Measurements from ENCODE around the gene PRAC2. TPM values are rescaled to one million over a fixed set of nuclear protein-coding genes. Genes with fewer than 3 reads are reported as not detected.

PRAC2 gene
- total and polyA plus RNA-seq, 2 of the 8 experiments (the other 6 are each of a cell fraction or from before 2014, with no cell fraction given): not detected

- no peak overlapping the region for H3K9ac ChIP-seq (replicated peaks in 1 of 4; ENCODE audit: extremely low read depth in 1 of 4, low read depth in 3 of 4, low read length in 3 of 4)
- WGBS, 2 experiments (ENCODE audit: extremely low coverage in 1 of 2, insufficient coverage in 1 of 2, insufficient read length in 1 of 2, insufficient replicate concordance in 2 of 2, low coverage in 1 of 2, low lambda C conversion rate in 2 of 2, missing lambda C conversion rate in 1 of 2): 82% methylated on average over 11 of the region's 11 CpGs; no CpG with 5 or more reads in 1 of the 2 experiments
- no peak overlapping the region for H3K4me2 ChIP-seq (ENCODE audit: insufficient read depth in 1 of 2, low read depth in 2 of 2, low read length in 2 of 2)
- CTCF ChIA-PET (ENCODE audit: partially characterized antibody): interaction anchor here (0.6 to 4.2 kb wide), 15 partner anchors 12 to 179 kb away, joined by 3 to 25 read pairs (median 5); partner anchors contain the start of genes HOXB5 and PRAC2
- no peaks in the 10 kb centered on the region for H3K4me1 ChIP-seq (replicated peaks in 1 of 4; ENCODE audit: control insufficient read depth in 3 of 4, insufficient read depth in 4 of 4, low read length in 3 of 4)
- no peak overlapping the region for H2AK5ac ChIP-seq (ENCODE audit: low read depth, low read length)
- H2BK15ac ChIP-seq (ENCODE audit: low read length): no peak overlapping the region
- no peak overlapping the region for H4K91ac ChIP-seq (replicated peaks; ENCODE audit: insufficient read length, low read length)
- no peak overlapping the region for H3K27ac ChIP-seq (ENCODE audit: low read depth, low read length)
- H3K23me2 ChIP-seq (ENCODE audit: low read depth, low read length): no peaks in the 10 kb centered on the region
- H3K23ac ChIP-seq (ENCODE audit: insufficient read length): no peak overlapping the region
- H2AFZ ChIP-seq (ENCODE audit: low read length): no peak overlapping the region
- no peaks in the 10 kb centered on the region for H3K9me3 ChIP-seq (ENCODE audit: insufficient read depth in 2 of 2, low read depth in 1 of 2, low read length in 1 of 2)
- FAIRE-seq (no peak), DNase-seq (ENCODE audit: low read depth in 1 of 2, low spot score in 2 of 2) (no peak)
- H3K27me3 ChIP-seq (replicated peaks in 1 of 4; ENCODE audit: control insufficient read depth in 3 of 4, extremely low read depth in 1 of 4, insufficient read depth in 3 of 4, low read length in 3 of 4): peaks cover 0 to 13% (median 5%) of the 10 kb centered on the region in 4 experiments; a peak in 4 of 7 replicates
- H3K18ac ChIP-seq (ENCODE audit: extremely low read depth, low read length): no peak overlapping the region
- H3K36me3 ChIP-seq (ENCODE audit: control insufficient read depth in 2 of 4, insufficient read depth in 4 of 4, low read length in 3 of 4): no peaks in the 10 kb centered on the region
- H4K20me1 ChIP-seq (replicated peaks in 1 of 2; ENCODE audit: control insufficient read depth in 1 of 2, insufficient read depth in 2 of 2, low read length in 2 of 2): no peaks in the 10 kb centered on the region
- H4K5ac ChIP-seq (ENCODE audit: insufficient read length, low read depth, low read length): no peak overlapping the region
- no peaks in the 10 kb centered on the region for H3K79me2 ChIP-seq (ENCODE audit: control insufficient read depth in 1 of 2, insufficient read depth in 2 of 2, low read length in 2 of 2)
- H3K56ac ChIP-seq (replicated peaks; ENCODE audit: insufficient read length, low read depth, low read length): no peak overlapping the region
- H3K14ac ChIP-seq (ENCODE audit: insufficient read length): no peak overlapping the region
- H3K4ac ChIP-seq (replicated peaks; ENCODE audit: insufficient read length, low read depth, low read length): no peak overlapping the region
- no peak overlapping the region for H2BK20ac ChIP-seq (ENCODE audit: low read length)
- no peak overlapping the region for H3K4me3 ChIP-seq (ENCODE audit: extremely low read depth in 1 of 4, insufficient read depth in 2 of 4, low read depth in 3 of 4, low read length in 4 of 4)
- POLR2A ChIA-PET (ENCODE audit: partially characterized antibody): interaction anchor here (1.3 to 1.4 kb wide), 2 partner anchors 14 to 15 kb away, joined by 3 to 4 read pairs; no protein-coding TSS in a partner anchor
- no peak overlapping the region for H2BK120ac ChIP-seq (replicated peaks; ENCODE audit: low read depth, low read length)
- no peak overlapping the region for H2BK12ac ChIP-seq (ENCODE audit: low read depth, low read length)
- H3K79me1 ChIP-seq (ENCODE audit: low read depth, low read length): no peaks in the 10 kb centered on the region
- no peak overlapping the region for H2BK5ac ChIP-seq (ENCODE audit: low read depth, low read length)
- no peak overlapping the region for H4K8ac ChIP-seq (ENCODE audit: extremely low read depth, insufficient read depth, low read length)
- TF ChIP-seq FOSL1 (IDR thresholded peaks at IDR 0.05; ENCODE audit: insufficient read depth, low read depth, low read length) (no peak), JUND (IDR thresholded peaks at IDR 0.05; ENCODE audit: low read length) (no peak), TAF1 (IDR thresholded peaks at IDR 0.05; ENCODE audit: low read depth, low read length) (no peak), CEBPB (IDR thresholded peaks at IDR 0.05; ENCODE audit: low read depth, low read length) (no peak), POLR2A (IDR thresholded peaks at IDR 0.05; ENCODE audit: control extremely low read depth in 1 of 2, low read depth in 2 of 2, low read length in 2 of 2) (no peak), TAF7 (optimal IDR thresholded peaks at IDR 0.05; ENCODE audit: borderline replicate concordance, low read depth, low read length) (no peak), EGR1 (IDR thresholded peaks at IDR 0.05; ENCODE audit: borderline replicate concordance, low read depth, low read length) (no peak), NRF1 (IDR thresholded peaks at IDR 0.05; ENCODE audit: low read depth, low read length) (no peak), CBX8 (IDR thresholded peaks at IDR 0.05; ENCODE audit: borderline replicate concordance, low read depth, low read length) (no peak), USF2 (IDR thresholded peaks at IDR 0.05; ENCODE audit: low read length) (no peak), SIX5 (IDR thresholded peaks at IDR 0.05; ENCODE audit: low read depth, low read length) (no peak), RBBP5 (IDR thresholded peaks at IDR 0.05; ENCODE audit: borderline replicate concordance, low read depth, low read length) (no peak)
Observed at GRCh38 chr17:48704361-48705248, 18.4 kb upstream of the PRAC2 start.

Measured in H1 (cell line).